PFSK-1 (cell line): ENCODE results near the gene FGF19.

ENCODE experiments used
- FOXP2 ChIP-seq: optimal IDR thresholded peaks from 2 replicates; pipeline ENCODE3; 2011; ENCODE audit warnings: borderline replicate concordance, control low read depth, inconsistent platforms; ENCODE audit not compliant: insufficient read depth; ENCODE audit errors: extremely low read length, extremely low read depth
- POLR2AphosphoS5 ChIP-seq: IDR thresholded peaks from 2 replicates; pipeline ENCODE4 v1.6.1; 2012; ENCODE audit warnings: low read depth, mild to moderate bottlenecking, control low read depth, low read length, moderate library complexity
- REST ChIP-seq, 2 experiments: IDR thresholded peaks; 2 replicates each; pipeline versions ENCODE4 v1.6.1 to v1.8.0; 2011 to 2012; ENCODE audit warnings: low read depth in 2 of 2, low read length in 2 of 2, control low read depth in 1 of 2, inconsistent platforms in 1 of 2, mild to moderate bottlenecking in 1 of 2, moderate library complexity in 1 of 2; ENCODE audit not compliant: insufficient read depth in 1 of 2
- SIN3A ChIP-seq: IDR thresholded peaks from 2 replicates; pipeline ENCODE4 v1.6.1; 2012; ENCODE audit warnings: mild to moderate bottlenecking, low read length, moderate library complexity, borderline replicate concordance; ENCODE audit not compliant: insufficient read depth
- TAF1 ChIP-seq: IDR thresholded peaks from 2 replicates; pipeline ENCODE4 v1.6.1; 2012; ENCODE audit warnings: low read length, control low read depth, borderline replicate concordance; ENCODE audit not compliant: insufficient read depth

FGF19 gene

GRCh38 chr11:69666261-69666660, 37.6 kb downstream of the FGF19 start:
- TF ChIP-seq SIN3A = no peak
- no peak for TF ChIP-seq FOXP2
- no peak for TF ChIP-seq REST (IDR thresholded peaks at IDR 0.05; ENCODE audit: insufficient read depth in 1 of 2, low read depth in 2 of 2, low read length in 2 of 2)
- TF ChIP-seq POLR2AphosphoS5 = no peak
- TF ChIP-seq TAF1 = no peak

- TF ChIP-seq TAF1 (no peak), REST (IDR thresholded peaks at IDR 0.05; ENCODE audit: insufficient read depth in 1 of 2, low read depth in 2 of 2, low read length in 2 of 2) (no peak), FOXP2 (no peak), SIN3A (no peak), POLR2AphosphoS5 (no peak)
Measured at GRCh38 chr11:69665669-69666068, 38.2 kb downstream of the FGF19 start.

GRCh38 chr11:69664901-69665300, 38.9 kb downstream of the FGF19 start:
- TF ChIP-seq SIN3A = no peak
- TF ChIP-seq REST (IDR thresholded peaks at IDR 0.05; ENCODE audit: insufficient read depth in 1 of 2, low read depth in 2 of 2, low read length in 2 of 2) = no peak
- TF ChIP-seq POLR2AphosphoS5 = no peak
- TF ChIP-seq TAF1 = no peak
- TF ChIP-seq FOXP2 = no peak

- TF ChIP-seq POLR2AphosphoS5 = no peak
- TF ChIP-seq REST (IDR thresholded peaks at IDR 0.05; ENCODE audit: insufficient read depth in 1 of 2, low read depth in 2 of 2, low read length in 2 of 2) = no peak
- TF ChIP-seq TAF1 = no peak
- TF ChIP-seq FOXP2 = no peak
- no peak for TF ChIP-seq SIN3A
Measured at GRCh38 chr11:69664103-69664775, 39.6 kb downstream of the FGF19 start.

- TF ChIP-seq SIN3A (no peak), REST (IDR thresholded peaks at IDR 0.05; ENCODE audit: insufficient read depth in 1 of 2, low read depth in 2 of 2, low read length in 2 of 2) (no peak)
Measured at GRCh38 chr11:69663326-69663725, 40.5 kb downstream of the FGF19 start.
